Stimulated activated CD8-positive, alpha-beta memory T cell treated with anti-CD3 and anti-CD28 coated beads, Interleukin-12 subunit alpha, Interleukin-12 subunit beta, amount 100 ng/mL, for 4 hours (primary cell): Measurements from ENCODE around the gene RELN.

Experiments used
- DNase-seq: peaks from one replicate; pipeline ENCODE4 v3.0.0-alpha.2; 2020; ENCODE audit warnings: low read depth

Gene RELN

DNA sequence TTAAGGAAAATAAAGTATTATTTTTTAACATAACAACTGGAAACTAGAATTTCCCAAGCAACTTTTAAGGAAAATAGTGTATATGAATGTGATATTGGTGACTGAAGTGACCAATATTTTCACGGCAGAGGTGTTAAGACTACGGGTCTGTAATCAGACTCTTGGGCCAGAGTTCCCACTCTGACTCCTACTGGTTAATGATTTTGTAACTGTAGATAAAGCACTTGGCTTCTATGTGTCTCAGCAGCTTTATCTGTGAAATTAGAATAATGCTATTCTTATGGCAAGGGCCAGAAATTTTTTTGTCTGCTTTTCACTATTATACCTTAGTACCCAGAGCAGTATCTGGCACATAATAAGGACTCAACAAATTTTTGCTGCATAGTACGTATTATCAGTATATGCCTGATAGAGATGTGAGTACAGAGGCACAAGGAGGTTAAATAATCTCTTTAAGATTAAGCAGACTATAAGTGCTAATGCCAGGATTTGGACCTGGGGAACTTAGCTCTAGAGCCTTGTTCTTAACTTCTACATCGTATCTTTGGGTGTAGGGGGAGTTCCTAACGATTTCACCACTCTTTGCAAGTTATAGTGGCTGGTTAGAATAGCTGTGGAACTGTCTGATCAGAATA, 357.3 kb downstream of the RELN start:
- no peak for DNase-seq

DNA sequence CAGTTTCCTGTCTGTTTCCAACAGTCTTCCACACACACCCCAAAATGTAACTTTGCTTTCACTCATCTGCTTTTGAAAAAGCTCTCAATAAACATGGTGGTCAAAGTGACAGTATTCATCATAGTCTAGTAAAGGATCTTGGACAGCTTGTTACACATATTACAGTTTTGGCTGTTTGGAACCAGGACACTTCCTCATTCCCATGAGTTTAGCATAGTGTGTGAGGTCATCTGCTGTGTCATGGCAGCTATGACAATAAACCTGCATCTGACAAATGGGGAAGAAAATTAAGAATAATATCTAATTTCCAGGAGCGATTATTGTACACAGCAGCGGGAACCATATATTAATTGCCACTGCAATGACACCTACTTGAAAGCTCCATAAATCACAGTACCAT, 359.1 kb downstream of the RELN start:
- no peak for DNase-seq

DNA sequence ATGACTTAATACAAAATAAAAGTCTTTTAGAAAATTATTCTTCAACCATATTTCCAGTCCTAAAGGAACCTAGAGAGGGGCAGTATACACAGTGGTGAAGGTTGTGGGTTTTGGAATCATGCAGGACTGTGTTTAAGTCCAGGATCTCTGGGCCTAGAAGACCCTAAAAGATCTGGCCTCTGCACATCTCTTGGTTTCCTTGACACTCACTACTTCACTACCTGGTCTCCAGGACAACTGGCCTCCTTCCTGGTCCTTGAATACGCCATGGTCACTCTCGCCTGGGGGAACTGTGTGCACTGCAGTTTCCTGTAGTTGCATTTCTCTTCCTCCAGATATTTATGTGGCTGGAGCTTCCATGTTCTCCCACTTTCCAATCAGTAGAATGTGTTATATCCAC, 360.7 kb downstream of the RELN start:
- no peak for DNase-seq

DNA sequence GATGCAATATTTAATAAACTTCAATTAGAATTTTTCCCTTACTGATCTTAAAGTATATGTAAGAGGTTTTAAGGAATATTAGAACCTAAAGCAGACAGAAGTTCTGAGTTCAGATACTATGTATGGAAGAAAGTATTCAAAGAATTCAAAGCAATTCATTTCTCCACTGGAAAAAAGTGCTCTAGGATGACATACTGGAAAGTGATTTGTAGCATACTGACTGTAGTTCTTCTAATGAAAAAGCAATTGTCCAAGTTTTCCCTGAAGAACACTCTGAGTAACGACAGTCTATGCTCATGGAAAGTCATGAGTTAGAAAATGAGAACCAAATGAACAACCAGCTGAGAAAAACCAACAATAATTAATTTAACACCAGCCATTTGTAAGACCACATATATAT, 362.7 kb downstream of the RELN start:
- no peak for DNase-seq

DNA sequence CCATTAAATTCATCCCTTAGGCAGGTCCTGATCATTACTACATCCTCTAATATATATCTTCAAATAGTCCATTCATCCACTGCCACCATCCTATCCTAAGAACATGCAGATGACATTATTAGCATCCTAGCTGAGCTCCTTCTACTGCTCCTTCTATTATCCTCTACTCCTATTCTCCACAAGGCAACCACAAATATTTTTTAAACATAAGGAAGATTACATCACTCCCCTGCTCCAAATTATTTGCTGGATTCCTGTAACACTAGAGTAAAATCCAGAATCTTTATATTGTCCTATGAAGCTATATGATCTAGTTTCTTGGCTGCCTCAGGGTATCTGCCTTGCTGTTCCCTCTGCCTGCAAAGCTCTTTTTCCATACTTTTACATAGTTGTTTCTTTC, 367.2 kb downstream of the RELN start:
- no peak for DNase-seq

DNA sequence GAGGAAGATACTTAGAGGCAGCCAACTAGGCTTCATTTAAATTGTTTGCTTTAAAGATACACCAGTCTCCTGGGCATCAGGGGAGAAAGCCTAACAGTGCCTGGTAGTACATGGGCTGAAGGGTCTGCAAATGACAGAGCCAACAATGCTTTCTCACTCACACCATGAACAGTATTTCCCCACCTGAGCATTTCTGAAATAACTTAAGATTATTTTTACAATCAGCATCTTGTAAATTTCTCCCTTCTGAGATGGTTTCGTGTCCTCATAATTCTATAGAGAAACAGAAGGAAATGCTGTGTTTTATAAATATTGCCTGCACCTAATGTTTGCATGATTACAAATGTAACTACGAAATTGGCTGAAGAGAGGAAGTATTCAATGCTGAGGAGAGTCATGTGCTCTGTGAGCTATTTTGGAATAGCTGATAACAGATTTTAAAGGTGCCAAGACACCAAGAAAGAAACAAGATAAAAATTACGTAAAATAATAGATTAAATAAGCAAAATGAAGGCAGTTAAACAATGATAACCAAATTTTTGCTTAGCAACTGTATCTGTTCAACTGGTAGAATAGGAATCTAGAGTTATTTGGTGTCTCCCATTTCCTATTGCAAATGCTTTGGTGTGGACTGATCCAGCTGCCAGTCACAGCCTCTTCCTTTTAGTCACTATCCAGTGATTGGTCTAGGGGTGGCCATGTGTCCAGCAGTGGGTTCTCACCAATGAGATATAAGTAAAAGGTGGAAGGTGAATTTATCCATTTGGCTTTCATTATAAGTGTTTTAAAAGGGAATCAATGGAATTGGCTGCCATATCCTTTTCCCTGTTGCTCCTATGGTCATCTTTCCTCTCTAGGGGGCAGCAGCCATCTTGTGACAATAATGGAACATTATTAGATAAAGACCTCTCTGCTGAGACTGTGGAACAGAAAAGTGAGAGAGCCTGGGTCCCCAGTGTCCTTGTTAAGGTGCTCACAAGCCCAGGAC, 375.5 kb downstream of the RELN start:
- no peak for DNase-seq

DNA sequence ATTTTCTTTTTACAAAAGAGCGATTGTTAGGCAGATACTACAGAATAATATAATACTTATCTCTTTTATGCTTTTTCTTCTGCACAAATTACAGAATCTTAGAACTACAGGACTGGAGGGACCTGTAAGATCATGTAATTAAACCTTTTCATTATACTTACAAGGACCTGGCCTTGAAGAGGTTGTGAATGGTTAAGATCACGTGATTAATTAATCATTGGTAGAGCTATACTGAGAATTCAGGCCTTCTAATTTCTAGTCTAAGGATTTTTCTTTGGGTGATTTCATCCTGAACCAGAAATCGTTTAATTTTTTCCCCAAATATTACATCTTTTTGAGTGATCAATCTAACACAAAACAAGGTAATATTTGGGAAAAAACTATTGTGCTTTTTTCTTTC, 379.7 kb downstream of the RELN start:
- no peak for DNase-seq

DNA sequence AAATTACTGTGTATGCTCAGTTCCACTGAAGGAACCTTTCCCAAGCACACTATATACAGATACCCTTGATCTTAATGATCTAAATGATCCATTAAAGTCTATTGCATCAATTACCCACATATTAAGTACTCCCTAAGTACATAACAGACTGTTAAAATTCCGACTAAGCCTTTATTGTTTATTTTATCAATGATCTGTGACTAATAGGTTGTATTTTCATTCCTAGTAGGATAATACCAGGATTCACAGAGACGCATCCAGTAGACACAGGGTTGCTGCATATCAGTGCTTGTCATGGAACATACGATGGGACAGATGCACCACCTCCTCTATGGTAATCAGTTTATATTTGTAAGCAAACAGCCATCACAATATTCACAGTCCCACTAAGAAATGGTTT, 383.8 kb downstream of the RELN start:
- DNase-seq: no peak

DNA sequence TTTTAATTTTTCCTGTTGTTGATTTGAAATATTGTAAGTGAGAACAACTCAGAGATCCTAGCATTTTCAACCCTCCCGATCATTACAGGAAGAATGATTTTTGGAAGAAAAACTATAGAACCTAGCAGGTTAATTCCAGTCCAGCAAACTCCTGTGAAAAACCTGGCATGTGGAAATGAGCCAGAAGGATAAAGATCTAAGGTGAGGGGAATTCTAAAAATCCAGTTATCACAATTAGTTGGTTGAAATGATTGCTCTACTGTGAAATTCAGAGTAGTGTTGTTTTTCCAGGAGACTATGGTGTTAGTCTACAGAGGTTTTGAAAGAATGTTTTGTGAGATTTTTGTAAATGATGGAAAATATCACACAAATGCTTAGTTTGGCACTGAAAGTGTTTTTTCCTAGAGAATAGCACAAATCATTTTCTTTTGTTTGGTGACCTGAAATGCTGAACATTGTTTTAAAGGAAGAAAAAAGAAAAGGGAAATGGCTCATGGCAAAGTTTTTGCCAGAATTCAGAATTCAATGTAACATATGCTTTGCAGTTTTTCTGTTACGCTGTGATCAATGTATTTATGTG, 391.0 kb downstream of the RELN start:
- no peak for DNase-seq

DNA sequence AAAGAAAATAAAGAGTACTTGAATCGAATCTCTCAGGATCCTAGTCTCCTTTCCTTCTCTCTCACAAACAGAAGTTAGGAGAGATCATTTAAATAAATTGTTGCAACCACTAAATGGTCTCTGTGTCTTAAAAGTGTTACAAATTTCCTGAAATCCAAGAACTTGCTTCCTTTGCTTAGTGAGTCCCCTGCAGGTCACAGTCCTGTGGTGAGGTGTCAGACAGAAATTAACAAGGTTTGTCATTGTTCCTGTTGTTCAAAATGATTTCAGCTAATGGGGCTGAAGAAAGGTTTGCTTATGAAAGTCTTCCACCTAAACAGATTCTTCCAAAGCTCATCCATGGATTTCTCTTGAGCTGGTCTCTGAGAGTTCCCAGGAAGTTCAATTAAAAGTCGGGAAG, 391.9 kb downstream of the RELN start:
- no peak for DNase-seq

DNA sequence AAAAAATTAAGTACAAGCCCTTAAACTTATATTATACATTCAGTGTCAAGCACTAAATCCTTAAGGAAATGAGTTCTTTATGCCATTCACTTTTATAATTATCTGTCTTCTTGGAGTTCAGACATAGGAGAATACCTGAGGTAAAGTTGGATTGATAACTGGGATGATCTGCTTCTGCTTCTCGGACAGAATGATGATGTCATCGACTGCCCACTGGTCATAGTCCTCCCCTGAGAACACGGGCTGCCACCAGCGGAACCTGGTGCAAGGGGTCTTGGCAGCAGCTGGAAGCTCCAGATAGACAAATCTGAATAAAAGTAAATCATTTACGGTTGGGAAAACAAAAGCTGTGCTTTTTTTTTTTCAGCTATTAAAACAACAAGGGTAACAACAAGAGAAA, 395.3 kb downstream of the RELN start:
- no peak for DNase-seq

DNA sequence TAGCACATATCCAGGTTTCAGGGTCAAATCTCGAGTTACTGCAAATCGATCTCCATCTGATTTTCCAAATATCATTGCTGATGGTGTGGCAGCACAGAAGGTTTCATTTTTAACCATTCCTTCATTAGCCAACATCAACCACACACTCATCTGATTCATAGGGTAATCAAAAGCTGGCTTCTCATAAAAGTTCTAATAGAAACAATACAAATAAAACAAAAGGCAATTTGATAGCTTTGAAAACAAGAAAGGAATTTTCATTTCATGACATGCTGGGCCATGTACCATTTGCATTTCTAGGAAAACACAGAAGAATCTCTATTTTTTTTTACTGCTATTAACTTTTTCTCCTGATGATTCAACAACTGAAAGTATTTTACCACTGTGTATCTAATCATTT, 395.8 kb downstream of the RELN start:
- no peak for DNase-seq

DNA sequence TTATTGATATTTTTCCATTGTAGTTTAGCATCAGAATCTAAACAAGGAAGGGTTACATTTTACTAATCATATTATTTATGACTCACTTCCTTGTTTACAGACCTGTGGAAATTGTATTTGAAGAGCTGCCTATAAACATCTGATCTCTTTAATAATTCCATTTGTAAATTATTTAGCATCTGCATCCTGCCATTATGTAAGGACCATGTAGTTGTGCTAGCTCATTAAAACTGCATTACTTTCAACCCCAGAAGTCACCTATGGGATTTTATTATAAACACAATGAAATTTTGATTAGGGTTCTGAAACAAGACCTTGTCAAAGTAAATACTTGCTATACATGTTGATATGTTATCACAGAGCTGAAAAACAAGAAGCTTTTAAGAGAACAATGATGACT, 396.6 kb downstream of the RELN start:
- no peak for DNase-seq

DNA sequence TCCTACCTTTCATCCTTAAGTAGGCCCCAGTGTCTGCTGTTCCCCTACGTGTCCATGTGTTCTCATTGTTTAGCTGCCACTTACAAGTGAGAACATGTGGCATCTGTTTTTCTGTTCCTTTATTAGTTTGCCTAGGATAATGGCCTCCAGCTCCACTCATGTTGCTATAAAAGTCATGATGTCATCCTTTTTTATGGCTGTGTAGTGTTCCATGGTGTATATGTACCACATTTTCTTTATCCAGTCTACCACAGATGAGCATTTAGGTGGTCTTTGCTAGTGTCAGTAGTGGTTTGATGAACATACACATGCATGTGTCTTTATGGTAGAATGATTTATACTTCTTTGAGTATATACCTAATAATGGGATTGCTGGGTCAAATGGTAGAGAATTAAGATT, 397.3 kb downstream of the RELN start:
- no peak for DNase-seq

DNA sequence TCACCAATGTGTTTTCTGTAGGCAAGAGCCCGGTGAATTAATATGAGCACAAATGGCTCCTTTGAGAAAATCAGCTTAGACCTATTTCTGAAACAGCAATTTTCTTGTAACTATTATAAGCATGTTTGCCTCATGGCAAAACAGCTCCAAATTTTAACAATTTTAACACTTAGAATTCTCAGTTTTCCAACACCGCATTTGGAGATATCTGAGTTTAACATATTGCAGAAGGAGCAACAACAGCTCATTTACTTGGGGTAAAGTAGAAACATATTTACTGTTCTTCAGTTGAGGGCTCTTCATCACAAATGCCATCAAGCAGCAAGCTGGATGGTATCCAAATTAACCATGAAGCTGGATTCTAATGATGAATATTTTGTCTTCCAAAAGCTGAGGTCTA, 409.4 kb downstream of the RELN start:
- DNase-seq: no peak

DNA sequence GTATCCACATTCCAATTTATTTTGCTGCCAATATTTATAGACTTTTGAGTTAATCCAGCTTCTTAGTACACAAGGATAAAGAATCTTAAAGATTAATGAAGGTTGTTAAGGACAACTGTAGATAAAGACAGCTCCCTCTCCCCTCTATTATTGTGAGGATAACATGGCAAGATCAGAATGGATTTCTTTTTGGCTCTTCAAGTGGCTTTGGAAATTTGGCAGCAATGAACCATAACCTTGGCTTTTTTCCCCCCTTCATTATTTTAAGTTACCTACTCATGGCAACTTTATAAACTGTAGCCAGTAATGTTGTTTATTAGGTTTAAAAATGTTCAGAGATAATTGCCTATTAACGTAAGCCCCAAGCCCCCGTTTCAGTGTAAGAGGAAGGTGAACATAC, 412.4 kb downstream of the RELN start:
- DNase-seq: no peak

DNA sequence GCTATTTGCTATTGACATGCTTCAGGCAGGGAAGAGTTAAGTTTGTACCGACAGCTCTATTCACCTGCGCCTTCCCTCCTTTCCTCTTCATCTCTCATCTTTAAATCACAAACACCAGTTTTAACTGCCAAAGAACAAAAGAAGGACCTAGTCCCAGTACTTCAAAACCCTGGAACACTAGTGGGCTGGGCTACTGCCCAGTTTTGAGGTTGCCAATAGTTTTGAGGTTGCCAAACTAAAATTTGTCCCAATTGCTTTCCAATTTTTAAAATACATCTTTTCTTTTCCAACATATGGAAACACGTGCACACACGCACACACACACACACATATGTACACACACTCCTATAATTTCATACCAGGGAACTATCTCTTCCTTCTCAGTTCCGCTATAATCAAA, 412.8 kb downstream of the RELN start:
- DNase-seq: no peak

DNA sequence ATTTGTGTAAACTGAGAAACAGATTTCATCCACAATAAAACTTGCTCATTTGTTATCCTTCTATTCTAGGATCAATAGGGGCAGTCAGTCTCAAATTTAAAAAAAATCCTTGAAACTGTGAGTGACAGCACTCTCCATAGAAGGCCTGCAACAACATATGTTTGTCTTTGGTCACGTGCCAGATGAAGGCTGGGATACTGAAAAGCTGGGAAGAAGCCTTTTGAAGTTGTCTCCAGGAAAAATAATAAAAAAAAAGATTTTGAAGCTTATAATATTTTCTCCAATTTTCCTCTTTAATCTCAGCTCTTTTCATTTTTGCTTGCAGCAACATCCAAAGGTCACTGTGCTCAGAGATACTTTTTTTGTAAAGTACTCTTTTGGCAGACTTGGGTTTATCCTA, 414.9 kb downstream of the RELN start:
- DNase-seq: no peak

DNA sequence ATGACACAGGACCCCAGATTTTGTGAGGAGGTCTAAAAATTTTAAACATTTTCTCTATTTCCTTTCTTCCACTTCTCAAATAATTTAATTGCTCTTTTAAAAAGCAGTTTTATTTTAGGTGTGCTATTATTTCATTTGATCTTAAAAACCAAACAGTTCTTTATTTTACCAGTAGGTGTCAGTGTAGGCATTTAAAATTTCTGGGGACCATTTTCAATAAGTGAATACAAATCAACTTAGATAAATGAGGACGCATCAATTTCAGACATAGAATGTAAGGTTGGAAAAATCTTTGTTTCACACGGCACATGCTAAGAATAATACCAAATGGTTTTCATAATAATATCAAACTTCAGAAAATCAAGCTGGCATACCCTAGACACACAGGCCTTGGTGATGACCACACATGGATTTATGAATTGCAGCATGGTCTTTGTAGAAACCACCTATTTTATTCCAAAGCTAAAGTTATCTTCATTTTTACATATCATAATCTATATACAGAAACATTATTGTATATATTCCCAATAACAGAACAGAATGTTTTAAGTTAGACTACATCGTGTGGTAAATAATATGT, 415.9 kb downstream of the RELN start:
- DNase-seq: no peak

DNA sequence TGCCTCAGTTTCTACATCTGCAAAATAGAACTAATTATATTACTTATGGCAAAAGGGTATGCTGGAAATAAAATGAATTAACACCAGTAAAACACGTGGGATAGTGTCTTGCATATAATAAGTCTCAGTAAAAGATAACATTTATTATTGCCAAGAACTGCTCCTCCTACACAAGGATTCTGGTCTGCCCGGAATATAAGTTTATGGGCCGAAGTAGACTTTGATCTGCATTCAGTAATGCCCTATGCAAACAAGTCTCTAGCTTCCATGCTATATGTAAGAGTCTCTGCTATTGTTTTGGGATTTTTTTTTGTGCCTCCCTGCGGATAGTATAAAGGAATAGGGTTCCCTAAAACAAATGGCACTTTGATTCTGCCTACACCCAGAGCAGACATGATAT, 417.9 kb downstream of the RELN start:
- DNase-seq: no peak

DNA sequence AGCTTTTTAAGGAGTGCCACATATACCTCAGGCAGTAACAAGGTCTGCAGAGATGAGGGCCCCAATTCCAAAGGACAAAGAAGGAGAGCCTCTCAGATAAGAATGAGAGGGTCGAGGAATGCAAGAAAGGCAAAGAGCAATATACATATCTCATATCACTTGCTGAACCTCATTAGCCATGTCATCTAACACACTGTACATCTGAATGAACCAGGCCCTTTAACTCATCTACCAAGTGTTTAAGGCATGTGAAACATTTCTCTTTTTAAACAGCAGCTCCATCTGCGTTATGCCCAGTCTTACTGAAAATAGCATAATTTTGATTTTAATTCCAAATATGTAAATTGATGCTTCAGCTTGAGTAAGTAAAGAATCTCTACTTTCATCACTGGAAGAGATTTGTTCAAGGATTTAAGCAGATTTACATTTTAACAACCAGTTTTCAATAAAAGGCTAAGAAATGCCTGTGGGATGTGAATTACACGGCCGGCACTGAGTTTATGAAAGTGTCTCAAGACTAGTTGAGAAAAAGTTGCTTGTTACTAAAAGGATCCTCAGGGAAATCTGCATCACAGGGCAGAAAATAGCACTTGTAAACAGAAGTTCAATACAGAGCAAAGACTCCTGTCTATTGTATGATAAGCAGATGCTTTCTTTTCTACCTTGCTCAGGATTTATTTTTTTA, 419.7 kb downstream of the RELN start:
- no peak for DNase-seq

DNA sequence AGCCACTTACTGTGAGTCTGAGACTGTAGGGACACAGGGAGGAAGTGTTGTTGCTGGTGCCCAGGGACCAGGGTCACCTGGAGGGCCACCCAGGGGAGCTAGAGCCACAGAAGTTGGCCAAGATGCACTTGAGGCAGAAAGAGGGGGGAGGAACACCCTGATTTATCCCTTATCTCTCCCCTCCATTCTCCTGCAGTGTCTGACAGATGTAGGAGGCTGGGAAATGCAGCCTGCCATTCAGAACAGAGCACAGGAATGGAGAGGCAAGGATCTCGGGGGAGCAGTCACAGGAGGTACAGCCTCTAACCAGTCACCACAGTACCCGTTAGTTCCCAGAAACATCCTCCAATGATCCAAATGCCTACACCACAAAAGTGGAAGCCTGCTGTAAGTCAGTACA, 425.0 kb downstream of the RELN start:
- no peak for DNase-seq
